DMS153 treated with DMSO at 0.1 percent for 48 hours (cell line): ENCODE data around the gene COLEC11.
A peak's percentile ranks its signal among the peaks of the same experiment; 100 is the strongest.
"Not testable (repeated sequence)": the region's sequence is repeated elsewhere in the genome, so short reads cannot be mapped to it uniquely, and the experiment has no call there.

Source experiments
- DNase-seq: peaks from one replicate; lab custom pipeline; 2025; ENCODE audit not compliant: unreplicated experiment; lab: John Stamatoyannopoulos, UW

Gene COLEC11

DNA sequence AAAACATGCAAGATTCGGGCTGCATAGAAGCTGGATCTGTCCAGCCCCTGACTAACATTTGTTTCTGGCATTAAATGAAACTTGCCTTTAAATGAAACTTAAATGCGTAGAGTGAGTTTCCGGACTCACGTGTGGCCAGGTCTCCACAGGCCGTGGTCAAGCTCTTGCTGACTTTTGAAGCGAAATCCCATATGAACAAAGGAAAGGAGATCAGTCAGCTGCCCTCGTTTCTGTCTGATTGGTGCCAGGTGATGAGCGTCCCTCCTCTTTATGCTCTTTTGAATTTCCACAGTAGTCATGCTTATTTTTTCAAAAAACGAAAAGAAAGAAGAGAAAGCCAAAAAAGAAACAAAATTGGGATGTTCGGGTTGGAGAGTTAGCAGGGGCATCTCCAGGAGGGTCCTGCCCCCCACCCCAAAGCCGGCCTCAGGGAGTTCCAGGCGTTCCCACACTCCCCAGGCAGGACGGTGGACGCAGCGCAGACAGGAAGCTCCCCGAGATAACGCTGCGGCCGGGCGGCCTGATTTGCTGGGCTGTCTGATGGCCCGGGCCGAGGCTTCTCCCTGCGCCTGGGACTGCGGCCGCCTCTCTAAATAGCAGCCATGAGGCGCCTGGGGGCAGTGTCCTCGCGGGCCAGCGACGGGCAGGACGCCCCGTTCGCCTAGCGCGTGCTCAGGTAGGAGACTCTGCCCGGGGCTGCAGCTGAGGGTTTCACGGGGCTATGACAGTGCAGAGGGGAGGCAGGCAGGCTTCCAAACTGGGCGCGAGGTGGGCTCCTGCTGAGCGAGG, at the start of gene COLEC11:
Gene COLEC11 (plus strand): TSS at position 620 of the 789 bp plus-strand sequence. CDS start 9,229 bp downstream, outside the sequence.
- DNase-seq = no peak

DNA sequence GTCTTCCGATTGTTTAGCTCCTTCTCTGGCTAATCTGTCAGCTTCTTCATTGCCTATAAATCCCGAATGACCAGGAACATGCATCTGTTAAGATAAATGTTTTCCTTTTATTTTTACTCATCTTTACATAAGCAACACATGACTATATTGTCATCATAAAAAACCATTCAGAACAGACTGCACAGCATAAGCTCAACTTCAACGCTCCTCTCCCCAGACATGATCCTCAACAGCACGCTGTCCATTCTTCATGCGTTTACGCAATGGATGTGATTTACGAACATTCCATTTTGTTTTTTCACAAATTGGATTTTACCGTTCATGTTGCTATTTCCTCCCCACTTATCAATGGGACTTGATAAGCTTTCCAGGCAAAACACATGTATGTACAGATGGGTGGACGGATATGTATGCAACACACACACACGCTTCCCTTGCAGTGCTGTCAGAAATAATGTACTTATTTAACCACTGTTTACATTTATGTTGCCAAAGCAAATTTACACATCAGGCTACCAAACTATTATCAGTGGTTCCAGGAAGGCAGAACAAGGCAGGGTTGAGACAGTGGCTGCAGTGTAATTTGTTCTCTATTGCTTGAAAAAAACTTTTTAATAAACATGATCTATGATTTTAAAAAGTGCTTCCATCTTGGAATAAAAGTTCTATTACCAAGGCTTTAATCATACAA, 49.0 kb upstream of the COLEC11 start:
- no peak for DNase-seq

DNA sequence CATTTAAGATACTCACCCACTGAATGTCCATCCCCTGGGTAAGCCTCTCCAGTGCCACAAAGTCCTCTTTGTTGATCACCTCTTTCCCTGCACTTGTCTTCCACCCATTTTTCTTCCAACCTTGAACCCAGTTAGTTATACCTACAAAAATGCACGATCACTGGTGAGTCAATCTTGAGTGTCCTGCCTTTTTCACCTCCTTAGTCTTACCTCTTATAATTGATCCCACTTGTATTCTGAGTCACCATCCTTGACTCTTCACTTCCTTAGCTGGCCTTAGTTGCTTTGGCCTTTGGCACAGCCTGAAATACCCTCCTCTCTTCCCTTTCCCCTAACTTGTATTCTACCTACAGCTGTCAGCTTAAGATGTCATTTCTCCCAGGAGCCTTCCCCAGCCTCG, 47.0 kb upstream of the COLEC11 start:
- DNase-seq = no peak

DNA sequence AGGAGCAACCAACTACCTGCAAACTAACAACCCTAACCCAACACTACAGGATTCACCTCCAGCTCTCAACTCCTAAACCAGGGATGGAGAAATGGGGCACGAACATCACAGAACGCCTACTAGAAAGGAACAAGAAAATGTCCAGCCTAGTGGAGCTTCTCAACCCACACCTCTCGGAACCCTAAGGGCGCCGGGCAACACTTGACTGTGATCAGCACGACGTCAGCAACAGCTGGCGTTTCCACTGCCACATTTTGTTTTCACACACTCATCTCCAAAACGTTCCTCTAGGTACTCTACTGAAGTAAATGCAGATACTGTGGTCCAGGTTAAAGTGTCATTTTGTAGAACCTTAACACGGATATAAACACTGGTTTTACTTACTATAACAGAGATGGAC, 41.0 kb upstream of the COLEC11 start:
- no peak for DNase-seq

DNA sequence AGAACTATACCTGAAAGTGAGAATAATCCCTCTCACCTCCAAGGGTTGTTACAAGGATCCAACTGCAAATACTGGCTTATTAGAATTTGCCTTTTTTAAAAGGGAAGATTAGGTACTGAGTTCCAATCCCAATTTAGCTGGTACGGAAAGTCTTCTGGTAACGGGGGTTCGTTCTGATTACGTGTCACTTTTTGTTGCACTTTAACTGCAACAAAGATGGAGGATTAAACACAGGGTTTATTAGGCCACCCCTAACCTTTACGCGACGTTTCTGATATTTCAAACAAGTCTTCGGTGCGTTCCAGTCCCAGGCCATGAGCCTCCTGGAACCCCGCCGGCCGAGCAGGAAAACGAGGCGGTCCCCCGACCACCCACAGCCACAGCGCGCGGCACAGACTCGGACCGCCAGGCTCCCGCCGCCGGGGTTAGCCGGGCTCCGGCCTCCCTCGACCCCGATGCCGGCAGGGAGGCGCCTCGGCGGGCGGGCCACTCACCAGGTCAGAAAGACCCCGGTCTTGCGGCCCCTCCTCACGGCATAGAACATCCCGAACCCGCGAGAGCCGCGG, 37.2 kb upstream of the COLEC11 start:
- no peak for DNase-seq

DNA sequence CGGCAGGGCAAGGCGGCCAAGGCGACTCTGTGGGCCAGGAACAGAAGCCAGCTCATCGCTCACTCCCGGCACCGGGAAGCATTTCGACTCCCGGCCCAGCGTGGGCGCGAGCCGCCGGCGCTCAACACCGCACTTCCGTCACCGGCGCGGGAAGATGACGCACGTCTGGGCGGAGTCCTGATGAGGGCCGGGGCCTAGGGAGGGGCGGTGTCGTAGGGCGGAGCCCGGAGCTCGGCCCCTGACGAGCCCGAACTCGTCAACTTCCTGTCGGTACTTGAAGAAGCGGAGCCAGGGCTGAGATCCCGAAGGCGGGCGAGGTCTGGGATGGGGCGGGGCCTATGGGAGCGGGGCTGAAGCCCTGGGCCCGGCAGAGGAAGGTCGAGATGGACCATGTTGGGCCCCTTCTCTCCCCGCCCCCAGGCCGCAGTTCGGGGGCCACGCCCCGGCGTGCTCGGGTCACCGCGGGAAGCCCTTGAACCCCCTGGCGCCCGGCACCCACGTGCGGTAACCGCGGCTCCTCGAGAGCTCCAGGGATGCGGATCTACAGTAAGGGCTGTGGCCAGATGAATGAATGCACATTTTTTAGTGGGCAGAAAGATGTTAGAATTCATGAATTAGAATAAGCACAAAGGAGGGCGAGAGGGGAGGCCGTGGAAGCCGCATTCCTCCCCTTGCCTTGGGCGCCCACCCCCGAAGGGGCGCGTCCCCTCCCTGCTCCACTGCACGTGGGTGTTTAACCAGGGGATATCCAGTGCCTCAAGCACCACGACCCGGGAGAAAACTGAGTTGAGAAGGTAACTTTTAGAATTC, 36.5 kb upstream of the COLEC11 start, which contains the start of gene RNASEH1:
Gene RNASEH1 (minus strand): TSS at position 129 of the 810 bp plus-strand sequence. CDS start 73 bp downstream, at position 56.
- peak; percentile 96 for DNase-seq

DNA sequence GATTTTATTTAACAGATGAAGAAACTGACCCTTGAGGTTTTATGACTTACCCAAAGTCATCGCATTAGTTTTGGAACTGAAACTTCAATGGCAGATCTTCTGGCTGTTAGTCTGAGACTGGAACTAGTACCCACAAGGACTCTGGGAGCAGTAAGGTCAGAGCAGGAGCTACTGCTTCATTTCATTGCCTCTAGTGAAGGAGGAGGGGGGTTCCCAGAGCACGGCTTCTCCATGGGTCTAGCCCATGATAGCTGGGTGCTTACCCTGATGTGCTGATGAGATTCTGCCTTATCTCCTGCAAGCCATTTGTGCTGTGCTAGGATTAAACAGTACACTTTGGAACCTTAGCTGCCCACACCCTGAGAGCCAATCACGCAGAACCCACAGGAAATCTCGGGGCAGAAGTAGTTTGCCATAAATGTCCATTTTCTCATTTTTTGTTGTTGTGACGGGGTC, 31.4 kb upstream of the COLEC11 start:
- no peak for DNase-seq

DNA sequence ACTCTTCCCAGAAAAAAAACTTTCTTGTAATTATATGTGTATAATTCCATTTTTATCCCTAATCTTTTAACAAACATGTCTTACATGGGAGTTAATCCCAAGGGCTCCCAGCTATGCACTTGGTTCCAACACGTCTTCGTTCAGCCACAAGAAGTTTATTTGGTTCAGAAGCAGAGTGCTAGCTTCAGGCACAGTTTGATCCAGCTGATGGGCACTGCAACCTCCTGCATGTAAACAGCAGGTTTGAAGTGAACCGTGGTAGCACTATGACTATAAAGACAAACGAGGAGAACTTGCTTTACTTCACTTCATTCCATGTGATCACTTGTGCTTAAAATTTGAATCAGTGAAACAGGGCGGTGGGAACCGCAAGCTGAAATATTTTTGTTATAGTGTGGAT, 29.8 kb upstream of the COLEC11 start:
- DNase-seq = no peak

DNA sequence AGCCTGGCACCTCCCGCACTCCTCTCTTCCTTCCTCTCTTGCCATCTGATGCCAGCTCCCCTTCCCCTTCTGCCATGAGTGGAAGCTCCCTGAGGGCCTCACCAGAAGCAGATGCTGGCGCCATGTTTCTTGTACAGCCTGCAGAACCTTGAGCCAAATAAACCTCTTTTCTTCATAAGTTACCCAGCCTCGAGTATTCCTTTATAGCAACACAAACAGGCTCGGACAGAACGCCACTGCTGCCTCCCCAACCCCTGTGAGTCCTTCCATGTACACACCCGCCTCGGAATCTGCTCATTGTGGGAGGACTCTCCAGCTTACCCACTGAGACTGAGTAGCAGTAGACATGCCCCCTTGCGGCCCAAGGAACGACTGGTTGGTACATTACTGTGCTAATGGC, 28.1 kb upstream of the COLEC11 start:
- DNase-seq = no peak

DNA sequence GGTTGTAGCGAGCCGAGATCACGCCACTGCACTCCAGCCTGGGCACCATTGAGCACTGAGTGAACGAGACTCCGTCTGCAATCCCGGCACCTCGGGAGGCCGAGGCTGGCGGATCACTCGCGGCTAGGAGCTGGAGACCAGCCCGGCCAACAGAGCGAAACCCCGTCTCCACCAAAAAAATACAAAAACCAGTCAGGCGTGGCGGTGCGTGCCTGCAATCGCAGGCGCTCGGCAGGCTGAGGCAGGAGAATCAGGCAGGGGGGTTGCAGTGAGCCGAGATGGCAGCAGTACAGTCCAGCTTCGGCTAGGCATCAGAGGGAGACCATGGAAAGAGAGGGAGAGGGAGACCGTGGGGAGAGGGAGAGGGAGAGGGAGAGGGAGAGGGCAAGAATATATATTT, 25.3 kb upstream of the COLEC11 start:
- DNase-seq = not testable (repeated sequence)

DNA sequence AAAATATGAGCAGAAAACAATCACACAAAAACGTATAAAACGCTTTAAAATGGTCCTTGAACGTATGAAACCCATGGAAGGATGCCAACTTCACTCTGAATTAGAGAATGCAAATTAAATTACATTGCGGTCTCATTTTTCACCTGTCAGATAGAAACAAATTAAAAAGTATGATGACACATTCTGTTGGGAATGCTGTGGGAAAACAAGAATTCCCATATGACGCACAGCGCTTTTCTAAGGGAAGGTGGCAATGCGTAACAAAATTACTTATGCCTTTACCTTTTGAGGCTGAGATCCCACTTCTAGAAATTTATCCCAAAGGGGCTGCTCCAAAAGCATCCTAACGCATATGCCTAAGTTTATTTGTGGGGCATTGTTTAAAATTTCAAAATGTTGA, 23.6 kb upstream of the COLEC11 start:
- DNase-seq = no peak

DNA sequence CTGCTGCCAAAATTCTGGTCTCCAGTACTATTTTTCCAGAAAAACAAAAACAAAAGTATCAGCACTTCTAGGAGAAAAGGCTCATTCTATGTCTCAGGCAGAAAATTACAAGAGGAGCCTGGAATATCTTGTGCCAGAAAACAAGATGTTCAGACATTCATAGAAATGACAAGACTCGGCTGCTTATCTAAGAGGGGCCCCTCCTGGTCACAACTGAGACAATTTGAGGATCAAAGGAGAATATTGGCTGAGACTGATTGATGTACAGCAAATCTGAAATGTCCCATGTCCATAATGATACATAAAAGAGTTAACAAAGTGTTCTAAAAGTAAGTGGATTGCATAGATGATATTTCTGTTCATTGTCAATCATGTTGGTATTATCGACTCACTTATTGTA, 22.3 kb upstream of the COLEC11 start:
- DNase-seq = no peak

DNA sequence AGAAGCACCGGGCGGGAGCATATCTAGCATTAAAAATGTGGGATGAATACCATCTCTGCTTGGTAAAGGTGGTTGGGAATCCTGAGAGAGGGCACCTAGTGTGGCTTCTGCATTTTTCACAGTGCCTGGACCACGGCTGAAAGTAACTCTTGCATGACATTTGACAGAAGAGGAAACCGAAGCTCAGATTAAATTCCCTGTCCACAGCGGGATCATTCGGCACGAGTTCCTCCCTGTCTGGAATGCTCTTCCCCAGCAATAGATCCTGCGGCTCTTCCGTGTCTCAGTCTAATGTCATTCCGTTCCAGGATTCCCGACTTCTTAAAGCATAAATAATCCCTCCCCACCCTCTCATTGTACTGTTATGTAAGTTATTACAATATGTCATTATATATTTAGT, 20.8 kb upstream of the COLEC11 start:
- DNase-seq = no peak

DNA sequence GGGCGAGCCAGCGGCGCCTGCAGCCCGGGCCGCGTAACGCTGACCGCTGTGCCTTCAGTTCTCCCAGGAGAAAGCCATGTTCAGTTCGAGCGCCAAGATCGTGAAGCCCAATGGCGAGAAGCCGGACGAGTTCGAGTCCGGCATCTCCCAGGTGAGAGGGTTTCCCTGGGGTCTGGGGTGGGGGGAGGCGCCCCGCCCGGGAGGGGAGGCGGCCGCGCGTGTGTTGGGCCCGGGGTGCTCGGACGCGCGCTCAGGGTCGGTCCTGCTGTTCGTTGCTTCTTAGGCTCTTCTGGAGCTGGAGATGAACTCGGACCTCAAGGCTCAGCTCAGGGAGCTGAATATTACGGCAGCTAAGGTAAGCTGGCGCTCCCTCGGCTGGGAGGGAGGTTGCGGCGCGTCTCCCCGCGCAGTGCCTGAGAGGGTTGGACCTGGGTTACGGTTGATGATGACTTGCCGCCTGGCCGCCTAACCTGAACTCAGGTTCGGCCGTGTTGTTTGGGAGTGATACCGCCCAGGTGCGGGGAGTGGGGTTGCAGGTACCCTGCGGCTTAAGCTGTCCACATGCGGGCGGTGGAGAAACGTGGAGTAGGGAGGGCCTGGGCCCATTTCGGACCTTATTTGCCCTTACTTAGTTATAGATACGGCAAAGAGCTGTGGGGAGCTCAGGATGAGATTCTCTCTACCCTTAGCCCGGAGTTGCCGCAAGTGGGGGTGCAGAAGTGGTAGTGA, 19.2 kb upstream of the COLEC11 start:
- DNase-seq = no peak

DNA sequence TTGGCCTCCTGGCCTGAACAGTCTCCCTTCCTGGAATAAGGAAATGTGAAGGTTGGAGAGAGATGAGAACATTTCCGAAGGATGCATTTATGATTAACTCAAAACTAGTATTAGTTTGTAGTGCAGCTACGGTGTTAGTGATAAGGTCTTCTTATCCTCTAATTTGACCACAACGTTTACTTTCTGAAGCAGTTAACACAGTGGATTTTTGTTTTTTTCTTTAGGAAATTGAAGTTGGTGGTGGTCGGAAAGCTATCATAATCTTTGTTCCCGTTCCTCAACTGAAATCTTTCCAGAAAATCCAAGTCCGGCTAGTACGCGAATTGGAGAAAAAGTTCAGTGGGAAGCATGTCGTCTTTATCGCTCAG, 18.7 kb upstream of the COLEC11 start:
- DNase-seq = not testable (repeated sequence)

DNA sequence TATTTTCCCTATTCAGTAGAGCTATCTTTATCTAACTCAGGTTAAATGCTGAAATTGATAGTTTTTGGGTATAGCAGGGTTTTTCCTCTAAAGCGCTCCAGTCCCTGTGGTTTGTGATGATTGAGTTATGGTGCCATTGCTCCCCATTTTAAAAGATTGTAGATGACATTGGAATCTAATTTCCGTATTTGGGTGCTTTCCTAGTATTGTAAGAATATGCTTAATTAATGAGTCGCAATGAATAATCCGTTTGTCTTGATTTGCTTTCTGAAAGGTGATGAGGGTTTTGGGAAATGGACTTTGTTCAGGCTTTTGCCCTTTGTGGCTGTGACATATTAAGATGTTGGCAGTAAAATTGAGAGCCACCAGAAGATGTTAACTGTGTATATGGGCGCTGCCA, 15.9 kb upstream of the COLEC11 start:
- DNase-seq = no peak

DNA sequence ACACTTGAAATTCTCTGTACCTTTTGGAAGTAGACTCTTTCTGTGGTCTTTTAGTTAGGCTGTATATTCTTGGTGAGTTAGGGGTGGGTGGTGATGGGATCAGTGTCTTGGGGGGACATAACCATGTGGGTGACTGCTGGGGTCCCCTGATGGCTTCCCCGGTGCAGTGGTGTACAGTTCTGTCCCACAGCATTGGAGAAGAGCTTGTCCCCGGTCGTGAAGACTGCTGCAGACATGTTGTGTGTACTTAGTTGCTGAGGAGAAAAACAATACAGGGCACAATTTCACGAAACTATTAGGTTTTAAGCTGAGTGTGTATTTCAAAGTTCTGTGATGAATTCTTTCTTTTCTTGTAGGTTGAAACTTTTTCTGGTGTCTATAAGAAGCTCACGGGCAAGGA, 14.5 kb upstream of the COLEC11 start:
- no peak for DNase-seq

DNA sequence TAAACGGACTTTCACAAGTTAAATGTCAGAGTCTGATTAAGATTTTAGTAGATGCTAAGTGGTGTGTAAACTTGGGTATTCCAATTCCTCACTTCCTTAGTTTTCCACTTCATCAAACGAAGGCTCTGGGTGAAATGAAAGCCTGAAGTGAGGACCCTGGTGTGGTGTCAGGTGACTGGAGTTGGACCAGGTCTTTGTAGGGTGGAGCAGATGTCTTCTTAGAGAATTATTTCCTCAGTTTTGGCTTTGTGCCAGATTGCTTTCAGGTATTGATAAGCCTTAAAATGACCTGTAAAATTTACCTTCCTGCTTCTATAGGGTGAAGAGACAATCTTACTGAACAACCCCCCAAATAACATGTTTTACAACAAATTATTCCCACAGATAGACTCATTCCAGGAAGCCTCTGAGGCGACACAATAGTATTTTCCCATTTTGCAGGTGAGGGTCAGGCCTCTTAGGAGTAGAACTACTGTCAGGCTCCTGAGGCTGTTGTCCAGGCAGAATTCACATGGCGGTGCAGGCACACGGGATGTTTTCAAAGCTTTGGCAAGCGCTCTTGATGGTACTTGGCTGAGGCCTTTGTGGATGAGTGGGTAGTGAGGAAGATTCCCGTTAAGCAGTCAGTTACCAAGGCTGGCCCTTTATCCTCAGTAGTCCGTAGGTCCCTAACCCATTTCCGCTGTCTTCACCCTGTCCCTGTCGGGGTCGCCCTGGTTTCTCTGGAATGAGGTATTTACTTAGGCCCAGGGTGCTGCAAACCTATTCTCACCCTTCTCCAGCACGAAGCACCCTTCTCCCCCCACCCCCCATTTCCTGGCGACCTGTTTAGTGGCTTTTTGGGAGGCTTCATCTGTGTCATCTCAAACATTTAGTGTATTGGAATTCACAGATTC, 13.3 kb upstream of the COLEC11 start:
- no peak for DNase-seq

DNA sequence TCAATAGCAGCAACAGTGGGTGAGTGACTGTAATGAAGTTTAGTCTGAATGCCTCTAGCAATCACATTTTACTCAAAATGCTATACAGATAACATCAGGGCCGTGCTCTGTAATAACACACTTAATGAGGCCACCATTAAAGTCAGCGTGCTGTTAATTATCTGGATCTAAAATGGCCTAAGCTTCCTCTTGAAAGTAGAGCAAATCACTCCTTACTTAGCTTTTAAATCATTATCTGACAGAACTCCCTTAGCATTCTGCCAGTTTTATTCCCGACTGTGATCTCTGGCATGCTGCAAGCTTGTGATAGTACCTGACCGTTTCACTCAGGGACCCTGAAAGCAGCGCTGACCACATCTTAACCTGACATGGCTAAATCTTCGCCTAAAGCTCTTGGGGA, 10.8 kb upstream of the COLEC11 start:
- no peak for DNase-seq
